Measurements from ENCODE around the gene SRC. TPM values are rescaled to one million over a fixed set of nuclear protein-coding genes. Genes with fewer than 3 reads are reported as not detected.

Gene SRC
- total and polyA plus RNA-seq, 2 experiments from 2014 or later, result 26.2 to 34.3 TPM

GRCh38 chr20:37443596-37443995 is 97.7 kb downstream of the SRC start:
- no peaks in the 10 kb centered on the region for H3K9me3 ChIP-seq (ENCODE audit: low read depth)
- DNase-seq (ENCODE audit: low read depth in 1 of 2, low spot score in 1 of 2), result no peak
- no peak for TF ChIP-seq CTCF (IDR thresholded peaks at IDR 0.05; ENCODE audit: low read depth, low read length)
- H3K4me1 ChIP-seq (ENCODE audit: low read depth), result no peaks in the 10 kb centered on the region
- H3K27ac ChIP-seq, result no peak overlapping the region
- no peaks in the 10 kb centered on the region for H3K27me3 ChIP-seq
- H3K4me3 ChIP-seq, result no peak overlapping the region
- H3K36me3 ChIP-seq, result no peaks in the 10 kb centered on the region

- DNase-seq (ENCODE audit: low read depth in 1 of 2, low spot score in 1 of 2), result no peak
- Histone ChIP-seq H3K27me3 (no peaks in the 10 kb centered on the region), H3K4me3 (no peak overlapping the region), H3K27ac (no peak overlapping the region), H3K36me3 (no peaks in the 10 kb centered on the region), H3K4me1 (ENCODE audit: low read depth) (no peaks in the 10 kb centered on the region), H3K9me3 (ENCODE audit: low read depth) (no peaks in the 10 kb centered on the region)
- no peak for TF ChIP-seq CTCF (IDR thresholded peaks at IDR 0.05; ENCODE audit: low read depth, low read length)
Observed at GRCh38 chr20:37445041-37445440, 99.1 kb downstream of the SRC start.

GRCh38 chr20:37446286-37447032 is 100.5 kb downstream of the SRC start:
- no peaks in the 10 kb centered on the region for H3K4me1 ChIP-seq (ENCODE audit: low read depth)
- H3K27me3 ChIP-seq, result no peaks in the 10 kb centered on the region
- no peak for DNase-seq (ENCODE audit: low read depth in 1 of 2, low spot score in 1 of 2)
- H3K4me3 ChIP-seq, result no peak overlapping the region
- H3K36me3 ChIP-seq, result no peaks in the 10 kb centered on the region
- H3K27ac ChIP-seq, result no peak overlapping the region
- no peaks in the 10 kb centered on the region for H3K9me3 ChIP-seq (ENCODE audit: low read depth)
- TF ChIP-seq CTCF (IDR thresholded peaks at IDR 0.05; ENCODE audit: low read depth, low read length), result no peak

- TF ChIP-seq CTCF (IDR thresholded peaks at IDR 0.05; ENCODE audit: low read depth, low read length), result no peak
- no peak overlapping the region for H3K4me3 ChIP-seq
- no peak overlapping the region for H3K27ac ChIP-seq
- H3K9me3 ChIP-seq (ENCODE audit: low read depth), result no peaks in the 10 kb centered on the region
- H3K4me1 ChIP-seq (ENCODE audit: low read depth), result no peaks in the 10 kb centered on the region
- DNase-seq (ENCODE audit: low read depth in 1 of 2, low spot score in 1 of 2), result no peak
- no peaks in the 10 kb centered on the region for H3K36me3 ChIP-seq
- H3K27me3 ChIP-seq, result no peaks in the 10 kb centered on the region
Observed at GRCh38 chr20:37447688-37448087, 101.7 kb downstream of the SRC start.

GRCh38 chr20:37449276-37449675 is 103.3 kb downstream of the SRC start:
- no peak for TF ChIP-seq CTCF (IDR thresholded peaks at IDR 0.05; ENCODE audit: low read depth, low read length)
- no peaks in the 10 kb centered on the region for H3K27me3 ChIP-seq
- no peaks in the 10 kb centered on the region for H3K36me3 ChIP-seq
- H3K4me1 ChIP-seq (ENCODE audit: low read depth), result no peaks in the 10 kb centered on the region
- H3K27ac ChIP-seq, result no peak overlapping the region
- H3K4me3 ChIP-seq, result no peak overlapping the region
- no peak for DNase-seq (ENCODE audit: low read depth in 1 of 2, low spot score in 1 of 2)
- no peaks in the 10 kb centered on the region for H3K9me3 ChIP-seq (ENCODE audit: low read depth)
